A549 (cell line): Measurements from ENCODE around the gene IGFBP3. TPM values are rescaled to one million over a fixed set of nuclear protein-coding genes. Genes with fewer than 3 reads are reported as not detected.

Source experiments
- ATAC-seq, 2 experiments: fragments of 200-7000 bp in 1 of 2; fragments of >200 bp in 1 of 2; cut with Nextera tagmentation in 1 of 2; cut with Tn5 transposase in 1 of 2; 3 replicates each; pipeline versions ENCODE4 v1.8.0 to v1.9.1; 2018 to 2020; ENCODE audit warnings: mild to moderate bottlenecking in 1 of 2, moderate library complexity in 1 of 2
- CTCF ChIA-PET: fragments of 300-600 bp; sonication (Branson Sonifier 250); formaldehyde crosslinking; extraction: SDS; loops from one replicate; lab custom pipeline; 2021; ENCODE audit warnings: antibody characterized with exemption, inconsistent platforms; lab: Yijun Ruan, JAX
- POLR2A ChIA-PET: fragments of 350-600 bp; formaldehyde crosslinking; extraction: SDS; loops from one replicate; lab custom pipeline; 2021; ENCODE audit warnings: antibody characterized with exemption, inconsistent platforms; lab: Yijun Ruan, JAX
- DNase-seq, 2 experiments: peaks; one replicate each; pipeline versions ENCODE4 v3.0.0 to v3.0.0-alpha.2; 2011 to 2016; ENCODE audit warnings: low read depth in 1 of 2, low spot score in 1 of 2
- FAIRE-seq: peaks from 2 replicates; lab custom pipeline; 2011; peaks lifted over from hg19 to GRCh38; lab: Jason Lieb, UNC
- H3K27ac ChIP-seq, 2 experiments: fragments of >200 bp; sonication (Bioruptor Twin); formaldehyde crosslinking; 3 replicates each; pipeline ENCODE4 v1.5.1; 2016 to 2017
- H3K4me1 ChIP-seq: fragments of >200 bp; sonication (Bioruptor Twin); formaldehyde crosslinking; 3 replicates; pipeline ENCODE4 v1.6.1; 2016
- H3K4me2 ChIP-seq: fragments of >200 bp; sonication (Bioruptor Twin); formaldehyde crosslinking; 3 replicates; pipeline ENCODE4 v1.6.1; 2016
- H3K4me3 ChIP-seq: fragments of >200 bp; sonication (Bioruptor Twin); formaldehyde crosslinking; 3 replicates; pipeline ENCODE4 v1.5.1; 2016
- H3K9me3 ChIP-seq: fragments of >200 bp; sonication (Bioruptor Twin); formaldehyde crosslinking; 3 replicates; pipeline ENCODE4 v1.6.1; 2016
- ATOH8 ChIP-seq: fragments of 250-450 bp; sonication (Bioruptor Pico); IDR thresholded peaks from 2 replicates; pipeline ENCODE4 v1.5.0; 2020; ENCODE audit warnings: low read depth, mild to moderate bottlenecking, moderate library complexity
- CBX8 ChIP-seq: fragments of 200-600 bp; sonication (generic); IDR thresholded peaks from 2 replicates; pipeline ENCODE4 v1.6.1; 2016
- CEBPB ChIP-seq, 2 experiments: fragments of >200 bp in 1 of 2; sonication (Bioruptor Twin) in 1 of 2; formaldehyde crosslinking in 1 of 2; IDR thresholded peaks; 2 replicates each; pipeline ENCODE4 v1.6.1; 2012 to 2016
- EHF ChIP-seq: fragments of 250-450 bp; sonication (Bioruptor Pico); IDR thresholded peaks from 2 replicates; pipeline ENCODE4 v1.5.0; 2020; ENCODE audit warnings: mild to moderate bottlenecking
- FOSB ChIP-seq: fragments of 250-450 bp; sonication (Bioruptor Pico); IDR thresholded peaks from 2 replicates; pipeline ENCODE4 v1.5.0; 2020; ENCODE audit warnings: mild to moderate bottlenecking, moderate library complexity
- GATA3 ChIP-seq: IDR thresholded peaks from 2 replicates; pipeline ENCODE4 v1.6.1; 2012; ENCODE audit warnings: borderline replicate concordance
- HEYL ChIP-seq: fragments of 250-450 bp; sonication (Bioruptor Pico); IDR thresholded peaks from 2 replicates; pipeline ENCODE4 v1.8.0; 2021; ENCODE audit warnings: mild to moderate bottlenecking, moderate library complexity
- HOXA7 ChIP-seq: fragments of 250-450 bp; sonication (Bioruptor Pico); IDR thresholded peaks from 2 replicates; pipeline ENCODE4 v1.5.0; 2020; ENCODE audit warnings: mild to moderate bottlenecking, moderate library complexity
- HOXB5 ChIP-seq: fragments of 250-450 bp; sonication (Bioruptor Pico); IDR thresholded peaks from 2 replicates; pipeline ENCODE4 v1.5.0; 2020; ENCODE audit warnings: mild to moderate bottlenecking, moderate library complexity
- JUNB ChIP-seq: fragments of >200 bp; sonication (Bioruptor Twin); formaldehyde crosslinking; IDR thresholded peaks from 2 replicates; pipeline ENCODE4 v1.6.1; 2016
- KDM1A ChIP-seq: fragments of 200-600 bp; sonication (generic); IDR thresholded peaks from 2 replicates; pipeline ENCODE4 v1.6.1; 2016; ENCODE audit warnings: low read depth, mild to moderate bottlenecking
- MAZ ChIP-seq: fragments of 150-350 bp; IDR thresholded peaks from 2 replicates; pipeline ENCODE4 v1.6.1; 2014; ENCODE audit warnings: antibody characterized with exemption, low read depth, low read length, borderline replicate concordance
- MYC ChIP-seq: IDR thresholded peaks from 2 replicates; pipeline ENCODE4 v1.6.1; 2012; ENCODE audit warnings: mild to moderate bottlenecking, inconsistent platforms, low read length, improper control_type of control experiment, borderline replicate concordance
- POLR2A ChIP-seq: IDR thresholded peaks from 2 replicates; pipeline ENCODE4 v1.6.1; 2012; ENCODE audit warnings: mild to moderate bottlenecking, low read length
- POLR2AphosphoS2 ChIP-seq: conservative IDR thresholded peaks from 2 replicates; pipeline ENCODE4 v1.6.1; 2012; ENCODE audit warnings: low read length, improper control_type of control experiment, inconsistent platforms
- RAD21 ChIP-seq, 2 experiments: fragments of >200 bp in 1 of 2; sonication (Bioruptor Twin) in 1 of 2; formaldehyde crosslinking in 1 of 2; IDR thresholded peaks in 1 of 2; conservative IDR thresholded peaks in 1 of 2; 2 replicates in 1 of 2; 3 replicates in 1 of 2; pipeline ENCODE4 v1.6.1; 2012 to 2018; ENCODE audit warnings: inconsistent platforms in 1 of 2
- REST ChIP-seq: fragments of 200-600 bp; sonication (generic); IDR thresholded peaks from 2 replicates; pipeline ENCODE4 v1.6.1; 2016; ENCODE audit warnings: antibody characterized with exemption, mild to moderate bottlenecking, moderate library complexity
- RFX5 ChIP-seq: fragments of 450-650 bp; IDR thresholded peaks from 2 replicates; pipeline ENCODE4 v1.7.1; 2014; ENCODE audit warnings: antibody characterized with exemption, mild to moderate bottlenecking, moderate library complexity
- SMC3 ChIP-seq: fragments of >200 bp; sonication (Bioruptor Twin); formaldehyde crosslinking; IDR thresholded peaks from 3 replicates; pipeline ENCODE4 v1.6.1; 2018; ENCODE audit warnings: inconsistent platforms
- SREBF2 ChIP-seq: fragments of 450-650 bp; IDR thresholded peaks from 2 replicates; pipeline ENCODE4 v1.6.1; 2014; ENCODE audit warnings: mild to moderate bottlenecking, moderate library complexity
- TFCP2L1 ChIP-seq: fragments of 250-450 bp; sonication (Bioruptor Pico); IDR thresholded peaks from 2 replicates; pipeline ENCODE4 v1.5.0; 2021; ENCODE audit warnings: mild to moderate bottlenecking
- WGBS: methylation state at CpG from one replicate; pipeline ENCODE4 v1.1.6; 2017; ENCODE audit errors: missing lambda C conversion rate; 5-methylcytosine and 5-hydroxymethylcytosine counted together
- polyA plus RNA-seq, 4 experiments: library from polyadenylated mRNA; depleted of rRNA in 3 of 4; stranded (reverse); fragments of >200 nt; fragmentation: RNase III in 1 of 4; extraction: RNeasy Plus Mini Kit Qiagen cat#74134 plus additional on column Dnase treatment in 1 of 4; gene quantifications; 2 replicates in 3 of 4; 3 replicates in 1 of 4; pipeline ENCODE4 v1.2.3, GENCODE V29; 2011 to 2017
- TF ChIP-seq, protein P1 (sequence below): IDR thresholded peaks from 2 replicates; pipeline ENCODE4 v1.6.1; 2012

Gene IGFBP3
- polyA plus RNA-seq, 2 of the 4 experiments (the other 2 are of a cell fraction) = 153 to 291 TPM

- TF ChIP-seq ATOH8 = no peak
- TF ChIP-seq SMC3 = peak; percentile 93
- no peak for TF ChIP-seq HEYL (CRISPR knock-in tag)
- TF ChIP-seq, all 56 proteins: peak for 5
These were observed 3.4 kb downstream of the IGFBP3 start (continued) for GRCh38 chr7:45917658-45918057.

DNA sequence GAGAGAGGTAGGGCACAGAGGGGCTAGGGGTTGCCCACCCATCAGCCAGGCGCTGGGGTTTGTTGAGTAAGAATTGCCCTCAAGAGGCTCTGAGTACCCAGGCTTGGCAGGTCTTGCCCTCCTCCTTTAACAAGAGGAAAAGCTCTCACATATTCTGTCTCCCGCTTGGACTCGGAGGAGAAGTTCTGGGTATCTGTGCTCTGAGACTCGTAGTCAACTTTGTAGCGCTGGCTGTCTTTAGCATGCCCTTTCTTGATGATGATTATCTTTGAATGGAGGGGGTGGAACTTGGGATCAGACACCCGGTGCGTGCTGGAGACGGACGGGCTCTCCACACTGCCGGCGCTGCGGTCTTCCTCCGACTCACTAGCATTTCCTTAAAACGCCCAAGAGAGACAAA lies 4.0 kb downstream of the IGFBP3 start:
- TF ChIP-seq GATA3 = no peak
- TF ChIP-seq, protein P1, sequence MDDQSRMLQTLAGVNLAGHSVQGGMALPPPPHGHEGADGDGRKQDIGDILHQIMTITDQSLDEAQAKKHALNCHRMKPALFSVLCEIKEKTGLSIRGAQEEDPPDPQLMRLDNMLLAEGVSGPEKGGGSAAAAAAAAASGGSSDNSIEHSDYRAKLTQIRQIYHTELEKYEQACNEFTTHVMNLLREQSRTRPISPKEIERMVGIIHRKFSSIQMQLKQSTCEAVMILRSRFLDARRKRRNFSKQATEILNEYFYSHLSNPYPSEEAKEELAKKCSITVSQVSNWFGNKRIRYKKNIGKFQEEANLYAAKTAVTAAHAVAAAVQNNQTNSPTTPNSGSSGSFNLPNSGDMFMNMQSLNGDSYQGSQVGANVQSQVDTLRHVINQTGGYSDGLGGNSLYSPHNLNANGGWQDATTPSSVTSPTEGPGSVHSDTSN = no peak
- no peak for TF ChIP-seq POLR2AphosphoS2
- no peak for TF ChIP-seq JUNB
- TF ChIP-seq EHF (CRISPR knock-in tag) = no peak
- TF ChIP-seq MAZ = no peak
- ATAC-seq (no peak), DNase-seq (no peak), FAIRE-seq (no peak)
- ChIA-PET CTCF (interaction anchor here (0.7 to 11.7 kb wide), 30 partner anchors 9 to 1341 kb away, joined by 3 to 285 read pairs (median 4); no protein-coding TSS in a partner anchor), POLR2A (no interaction called here)
- Histone ChIP-seq H3K4me1 (peaks cover 32% of the 10 kb centered on the region), H3K27ac (no peak overlapping the region), H3K4me3 (no peak overlapping the region), H3K4me2 (peak overlapping the region; percentile 72; the same call in 1 of the 3 replicates), H3K9me3 (no peaks in the 10 kb centered on the region)
- WGBS = 69% methylated on average over 14 of the region's 14 CpGs

GRCh38 chr7:45915606-45916005 lies 5.5 kb downstream of the IGFBP3 start:
- ATAC-seq (no peak), DNase-seq (no peak), FAIRE-seq (no peak)
- 87% methylated on average over 3 of the region's 3 CpGs for WGBS
- POLR2A ChIA-PET = no interaction called here
- Histone ChIP-seq H3K4me3 (no peak overlapping the region), H3K27ac (no peak overlapping the region), H3K4me1 (peaks cover 25% of the 10 kb centered on the region; the same call in 2 of the 3 replicates), H3K4me2 (no peak overlapping the region), H3K9me3 (no peaks in the 10 kb centered on the region)
- CTCF ChIA-PET = interaction anchor here (0.6 to 11.7 kb wide), 10 partner anchors 8 to 1340 kb away, joined by 4 to 285 read pairs (median 14); no protein-coding TSS in a partner anchor
- no peak for TF ChIP-seq POLR2AphosphoS2
- TF ChIP-seq, all 56 proteins: peak for 0

GRCh38 chr7:45914911-45915310 lies 6.2 kb downstream of the IGFBP3 start:
- POLR2A ChIA-PET = no interaction called here
- CTCF ChIA-PET = interaction anchor here (1.3 to 11.7 kb wide), 6 partner anchors 8 to 1339 kb away, joined by 4 to 285 read pairs (median 133); no protein-coding TSS in a partner anchor
- peaks cover 25% of the 10 kb centered on the region; the same call in 2 of the 3 replicates for H3K4me1 ChIP-seq
- no peak overlapping the region for H3K4me2 ChIP-seq
- H3K27ac ChIP-seq = no peak overlapping the region
- no peak for FAIRE-seq
- WGBS = 95% methylated on average over 12 of the region's 12 CpGs
- H3K4me3 ChIP-seq = no peak overlapping the region
- no peak for ATAC-seq
- no peak for DNase-seq
- no peak for TF ChIP-seq POLR2A
- TF ChIP-seq RAD21 (conservative IDR thresholded peaks at IDR 0.05 in 1 of 2, IDR thresholded peaks at IDR 0.05 in 1 of 2) = no peak
- no peak for TF ChIP-seq RFX5
- no peak for TF ChIP-seq SREBF2
- no peak for TF ChIP-seq MYC
- TF ChIP-seq FOSB (CRISPR knock-in tag) = no peak
- TF ChIP-seq HOXA7 = no peak
- TF ChIP-seq CEBPB (IDR thresholded peaks at IDR 0.05) = no peak
- no peaks in the 10 kb centered on the region for H3K9me3 ChIP-seq

- ChIA-PET CTCF (interaction anchor here (1.0 to 2.2 kb wide), 6 partner anchors 10 to 1267 kb away, joined by 3 to 13 read pairs (median 5); no protein-coding TSS in a partner anchor), POLR2A (no interaction called here)
- WGBS = 80% methylated on average over 7 of the region's 7 CpGs
- ATAC-seq (no peak), DNase-seq (no peak), FAIRE-seq (no peak)
- H3K4me2 ChIP-seq = no peak overlapping the region
- no peak overlapping the region for H3K27ac ChIP-seq
- H3K4me1 ChIP-seq = peaks cover 6% of the 10 kb centered on the region; the same call in 1 of the 3 replicates
- TF ChIP-seq CEBPB (IDR thresholded peaks at IDR 0.05) = no peak
- TF ChIP-seq KDM1A = no peak
- TF ChIP-seq CBX8 = no peak
- TF ChIP-seq TFCP2L1 (CRISPR knock-in tag) = no peak
- no peak for TF ChIP-seq HOXB5 (CRISPR knock-in tag)
- TF ChIP-seq REST = no peak
- no peak overlapping the region for H3K4me3 ChIP-seq
- H3K9me3 ChIP-seq = no peaks in the 10 kb centered on the region
These were observed 8.1 kb downstream of the IGFBP3 start for GRCh38 chr7:45912972-45913371.
